ENCODE results near the gene F7.

The F7 gene

GRCh38 chr13:113089693-113090414, 15.7 kb upstream of the F7 start:
- Histone ChIP-seq H3K36me3 (replicated peaks; ENCODE audit: low read depth, low read length) (no peaks in the 10 kb centered on the region), H4K20me1 (ENCODE audit: insufficient read depth, low read length) (no peaks in the 10 kb centered on the region), H3K4me2 (ENCODE audit: low read length) (no peak overlapping the region), H3K4me3 (ENCODE audit: low read length) (no peak overlapping the region), H3K79me2 (ENCODE audit: low read length) (no peaks in the 10 kb centered on the region), H3K9ac (ENCODE audit: low read length) (no peak overlapping the region), H3K27me3 (ENCODE audit: low read depth, low read length) (no peaks in the 10 kb centered on the region), H3K9me3 (ENCODE audit: insufficient read depth, low read length) (no peaks in the 10 kb centered on the region), H3K4me1 (ENCODE audit: low read length) (no peaks in the 10 kb centered on the region), H2AFZ (ENCODE audit: low read depth, low read length) (no peak overlapping the region), H3K27ac (ENCODE audit: low read length) (no peak overlapping the region)
- no peak for TF ChIP-seq CTCF (IDR thresholded peaks at IDR 0.05; ENCODE audit: low read depth, low read length)
- TF ChIP-seq EZH2phosphoT487 (IDR thresholded peaks at IDR 0.05; ENCODE audit: low read depth) = no peak

DNA sequence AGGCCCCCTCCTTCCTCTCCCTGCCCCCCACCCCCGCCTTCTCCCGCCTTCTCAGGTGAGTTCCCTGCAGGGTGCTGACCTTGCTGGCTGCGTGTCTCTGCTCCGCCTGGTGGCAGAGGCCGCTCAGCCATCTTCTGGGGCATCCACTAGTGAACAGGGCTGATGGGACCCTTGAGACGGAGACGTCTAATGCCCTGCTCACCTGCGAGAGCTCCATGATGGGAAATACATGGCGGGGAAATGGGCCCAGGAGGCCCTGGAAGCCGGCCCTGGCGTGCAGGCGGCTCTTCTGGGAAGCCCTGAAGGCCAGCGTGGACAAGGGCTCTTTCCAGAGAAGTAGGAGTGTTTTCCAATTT, 15.2 kb upstream of the F7 start:
- Histone ChIP-seq H3K27ac (ENCODE audit: low read length) (no peak overlapping the region), H3K9me3 (ENCODE audit: insufficient read depth, low read length) (no peaks in the 10 kb centered on the region), H3K4me2 (ENCODE audit: low read length) (no peak overlapping the region), H3K4me1 (ENCODE audit: low read length) (no peaks in the 10 kb centered on the region), H3K36me3 (replicated peaks; ENCODE audit: low read depth, low read length) (no peaks in the 10 kb centered on the region), H3K27me3 (ENCODE audit: low read depth, low read length) (no peaks in the 10 kb centered on the region), H2AFZ (ENCODE audit: low read depth, low read length) (no peak overlapping the region), H3K4me3 (ENCODE audit: low read length) (no peak overlapping the region), H4K20me1 (ENCODE audit: insufficient read depth, low read length) (no peaks in the 10 kb centered on the region), H3K9ac (ENCODE audit: low read length) (no peak overlapping the region), H3K79me2 (ENCODE audit: low read length) (no peaks in the 10 kb centered on the region)
- no peak for TF ChIP-seq CTCF (IDR thresholded peaks at IDR 0.05; ENCODE audit: low read depth, low read length)
- no peak for TF ChIP-seq EZH2phosphoT487 (IDR thresholded peaks at IDR 0.05; ENCODE audit: low read depth)

GRCh38 chr13:113090806-113091205, 14.8 kb upstream of the F7 start:
- Histone ChIP-seq H3K9me3 (ENCODE audit: insufficient read depth, low read length) (no peaks in the 10 kb centered on the region), H3K4me2 (ENCODE audit: low read length) (no peak overlapping the region), H3K4me1 (ENCODE audit: low read length) (no peaks in the 10 kb centered on the region), H3K27me3 (ENCODE audit: low read depth, low read length) (no peaks in the 10 kb centered on the region), H2AFZ (ENCODE audit: low read depth, low read length) (no peak overlapping the region), H3K27ac (ENCODE audit: low read length) (no peak overlapping the region), H4K20me1 (ENCODE audit: insufficient read depth, low read length) (no peaks in the 10 kb centered on the region), H3K4me3 (ENCODE audit: low read length) (no peak overlapping the region), H3K9ac (ENCODE audit: low read length) (no peak overlapping the region), H3K79me2 (ENCODE audit: low read length) (no peaks in the 10 kb centered on the region), H3K36me3 (replicated peaks; ENCODE audit: low read depth, low read length) (no peaks in the 10 kb centered on the region)
- TF ChIP-seq EZH2phosphoT487 (IDR thresholded peaks at IDR 0.05; ENCODE audit: low read depth) = no peak
- no peak for TF ChIP-seq CTCF (IDR thresholded peaks at IDR 0.05; ENCODE audit: low read depth, low read length)

- Histone ChIP-seq H3K4me3 (ENCODE audit: low read length) (no peak overlapping the region), H3K4me2 (ENCODE audit: low read length) (no peak overlapping the region), H3K4me1 (ENCODE audit: low read length) (no peaks in the 10 kb centered on the region), H3K9me3 (ENCODE audit: insufficient read depth, low read length) (no peaks in the 10 kb centered on the region), H3K27me3 (ENCODE audit: low read depth, low read length) (no peaks in the 10 kb centered on the region), H2AFZ (ENCODE audit: low read depth, low read length) (no peak overlapping the region), H4K20me1 (ENCODE audit: insufficient read depth, low read length) (no peaks in the 10 kb centered on the region), H3K79me2 (ENCODE audit: low read length) (no peaks in the 10 kb centered on the region), H3K9ac (ENCODE audit: low read length) (no peak overlapping the region), H3K27ac (ENCODE audit: low read length) (no peak overlapping the region), H3K36me3 (replicated peaks; ENCODE audit: low read depth, low read length) (no peaks in the 10 kb centered on the region)
- TF ChIP-seq CTCF (IDR thresholded peaks at IDR 0.05; ENCODE audit: low read depth, low read length) (no peak), EZH2phosphoT487 (IDR thresholded peaks at IDR 0.05; ENCODE audit: low read depth) (no peak)
Observed at GRCh38 chr13:113091211-113091771, 14.3 kb upstream of the F7 start.
